Activated T-cell treated with anti-CD3 and anti-CD28 coated beads, Interleukin-2, amount 50 U/mL, for 1 hour (primary cell): Measurements from ENCODE around the gene PCDH9.
"Not testable (repeated sequence)": the region's sequence is repeated elsewhere in the genome, so short reads cannot be mapped to it uniquely, and the experiment has no call there.

Experiments
- DNase-seq: peaks from one replicate; pipeline ENCODE4 v3.0.0-alpha.2; 2020

PCDH9 gene

DNA sequence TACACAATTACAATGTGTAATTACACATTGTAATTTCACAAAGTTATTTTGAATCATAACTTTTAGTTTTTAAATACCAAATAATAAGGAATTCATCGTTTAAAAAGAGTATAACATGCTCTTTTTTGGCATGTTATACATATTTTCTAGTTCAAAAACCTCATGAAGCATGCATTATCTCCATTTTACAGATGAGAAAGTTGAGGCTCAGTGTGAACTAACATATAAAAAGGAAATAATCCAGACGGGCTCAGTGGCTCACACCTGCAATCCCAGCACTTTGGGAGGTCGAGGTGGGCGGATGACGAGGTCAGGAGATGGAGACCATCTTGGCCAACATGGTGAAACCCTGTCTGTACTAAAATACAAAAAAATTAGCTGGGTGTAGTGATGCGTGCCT lies 107.9 kb downstream of the PCDH9 start:
- no peak for DNase-seq

DNA sequence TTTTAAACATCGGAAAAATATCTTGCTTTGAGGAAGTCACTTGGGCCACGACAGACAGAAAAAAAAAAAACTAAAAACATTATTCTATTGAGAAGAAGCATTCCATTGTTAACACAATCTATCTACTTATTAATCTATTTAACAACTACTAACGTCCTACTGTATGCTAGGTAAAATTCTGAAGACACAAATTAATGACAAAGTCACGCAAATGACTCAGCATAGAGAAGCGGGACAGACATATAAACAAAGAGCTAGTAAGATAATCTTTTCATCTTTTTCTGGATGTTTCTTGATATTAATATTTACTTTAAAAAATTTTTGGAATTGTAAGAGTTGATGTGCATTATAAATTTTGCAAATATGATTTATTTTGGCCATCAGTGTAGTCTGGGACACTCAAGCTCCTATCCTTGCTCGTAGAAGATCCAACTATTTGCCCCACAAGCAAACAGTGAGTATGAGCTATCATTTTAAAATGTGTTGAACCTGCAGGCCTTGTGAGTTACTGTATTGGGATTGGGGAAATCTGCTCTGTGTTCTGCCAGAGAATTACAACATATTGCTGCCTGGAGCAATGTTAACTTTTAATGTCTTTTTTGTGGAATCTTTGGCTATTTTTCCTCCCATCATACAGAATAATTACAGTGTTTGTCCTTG lies 109.1 kb downstream of the PCDH9 start:
- no peak for DNase-seq

DNA sequence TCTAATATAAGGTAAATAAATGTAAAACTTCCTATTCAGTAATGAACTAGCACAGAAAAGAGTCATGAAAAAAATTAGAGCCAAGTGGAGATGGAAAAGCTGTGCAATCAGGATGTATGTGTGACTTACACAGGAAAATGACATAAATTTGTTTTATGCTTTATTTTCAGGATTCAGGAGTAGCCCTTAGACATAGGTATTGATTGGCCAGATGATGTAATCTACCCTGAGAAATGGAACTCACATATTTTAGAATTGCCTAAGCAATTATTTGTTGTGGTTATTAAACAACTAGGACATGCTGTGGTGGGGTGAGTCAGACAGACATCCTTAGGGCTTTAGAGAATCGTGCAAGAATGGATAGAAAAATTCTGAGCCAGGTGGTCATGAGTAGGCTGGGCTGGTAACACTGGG lies 110.6 kb downstream of the PCDH9 start:
- DNase-seq, result no peak

DNA sequence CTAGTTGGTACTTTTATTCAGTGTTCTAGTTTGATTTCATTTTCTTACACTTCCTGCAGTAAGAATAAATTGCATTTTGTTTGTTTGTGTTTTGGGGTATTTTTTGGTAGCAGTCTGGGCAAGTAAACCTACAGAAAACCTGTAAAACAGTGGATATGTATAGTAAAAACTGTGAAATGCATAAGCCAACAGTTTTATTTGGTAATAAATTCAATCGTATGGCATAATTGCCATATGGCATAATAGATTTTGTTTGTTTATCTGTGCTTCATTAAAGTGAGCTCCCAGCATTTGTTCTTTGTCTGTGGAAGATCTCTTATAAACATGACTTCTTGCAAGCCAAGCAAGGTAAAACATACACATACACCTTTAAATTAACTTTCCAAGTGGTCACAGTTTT lies 111.9 kb downstream of the PCDH9 start:
- DNase-seq, result no peak

DNA sequence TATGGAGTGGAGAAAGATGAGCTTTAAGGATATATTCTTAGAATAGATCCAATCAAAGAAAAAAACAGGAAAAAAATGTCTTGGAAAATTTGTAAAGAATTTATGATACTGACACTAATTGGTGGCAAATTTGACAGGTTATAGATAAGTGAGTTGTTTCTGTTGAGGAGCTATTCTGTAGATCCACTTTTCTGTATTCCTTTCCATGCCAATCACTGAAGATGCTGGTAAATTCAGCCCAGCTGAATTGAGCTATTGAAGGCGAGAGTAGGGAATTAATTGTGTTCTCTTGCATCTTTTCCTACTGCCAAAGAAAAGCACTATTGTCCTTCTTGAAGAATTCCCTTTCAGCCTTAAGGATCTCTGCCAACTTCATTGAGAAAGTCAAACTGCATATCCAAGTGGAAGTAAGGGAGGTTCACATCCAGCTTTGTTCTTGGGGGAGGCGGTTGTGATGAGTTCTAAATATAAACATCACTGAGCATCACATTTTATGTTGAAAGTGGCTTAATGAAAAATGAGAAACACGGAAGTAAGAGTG lies 113.1 kb downstream of the PCDH9 start:
- no peak for DNase-seq

DNA sequence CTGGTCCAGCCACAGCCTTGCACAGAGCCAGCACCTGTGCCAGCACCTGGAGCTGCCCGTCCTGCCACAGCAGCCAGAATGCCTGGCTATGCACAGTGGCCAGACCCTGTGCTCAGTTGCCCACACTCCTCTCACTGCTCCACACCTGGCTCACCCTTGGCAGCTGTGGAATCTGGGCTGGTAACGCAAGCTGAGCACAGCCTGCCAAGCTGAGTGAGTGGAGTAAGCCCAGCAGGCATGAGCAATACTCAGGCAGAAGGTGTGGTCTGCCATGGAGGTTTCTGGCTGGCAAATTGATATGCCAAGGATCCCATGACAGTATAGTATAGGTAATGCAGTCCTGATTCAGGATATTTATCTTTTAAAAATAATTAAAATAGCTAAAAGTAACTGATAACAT lies 122.2 kb downstream of the PCDH9 start:
- no peak for DNase-seq

DNA sequence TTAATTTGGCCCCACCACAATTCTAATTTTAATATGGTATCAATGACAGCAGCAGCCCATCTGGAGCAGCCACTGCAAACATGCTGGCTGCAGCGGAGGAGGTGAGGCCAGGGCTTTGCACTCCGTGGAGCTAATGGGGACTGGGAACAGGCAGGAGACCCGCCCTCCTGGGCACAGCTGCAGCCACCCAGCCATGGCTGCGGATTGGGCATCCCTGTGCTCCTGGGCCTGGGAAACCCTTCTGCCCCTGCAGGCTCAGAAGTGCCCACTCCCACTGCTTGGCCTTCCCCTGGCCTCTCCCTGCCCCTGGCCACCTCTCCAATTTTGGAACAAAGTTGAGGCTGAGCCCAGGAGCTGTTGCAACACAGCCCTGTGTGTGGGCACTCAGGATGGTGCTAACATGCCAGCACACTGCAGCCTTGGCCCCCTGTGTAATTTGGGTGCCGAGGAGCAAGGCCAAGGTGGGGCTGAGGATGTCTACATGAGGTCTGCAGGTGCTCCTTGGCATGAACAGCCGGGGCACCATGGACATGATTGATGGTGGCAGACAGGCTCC lies 123.6 kb downstream of the PCDH9 start:
- no peak for DNase-seq

DNA sequence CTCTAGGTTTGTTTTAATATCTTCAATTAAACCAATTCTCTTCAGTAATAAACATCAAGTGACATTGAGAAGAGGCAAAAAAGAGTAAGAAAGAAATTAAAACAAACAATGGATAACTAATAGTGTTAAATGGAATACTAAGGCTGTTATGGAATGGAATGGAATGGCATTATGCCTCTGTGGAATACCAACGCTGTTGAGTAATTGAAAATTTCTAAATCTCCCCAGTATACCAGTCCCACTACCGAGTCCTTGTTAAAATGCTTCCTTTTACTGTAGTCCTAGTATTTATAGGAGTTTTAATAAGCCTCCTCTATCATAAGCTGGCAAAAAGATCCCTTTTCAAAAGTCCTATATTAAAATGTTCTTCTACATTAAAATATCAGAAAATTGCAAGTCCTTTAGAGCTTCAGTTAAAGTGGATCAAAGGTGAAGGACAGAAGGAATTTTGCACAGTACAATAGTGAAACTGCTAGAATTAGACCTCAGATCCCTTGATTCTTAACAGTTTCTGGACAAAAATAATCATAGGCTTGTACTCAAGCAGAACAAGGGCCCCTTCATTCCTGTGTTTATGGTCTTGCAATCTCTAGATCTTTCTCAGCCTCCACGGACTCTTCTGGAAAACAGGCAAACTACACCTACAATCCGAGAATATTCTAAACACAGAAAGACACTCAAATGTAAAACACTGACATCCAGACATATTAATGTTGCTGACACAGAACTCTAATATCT lies 128.2 kb downstream of the PCDH9 start:
- no peak for DNase-seq

DNA sequence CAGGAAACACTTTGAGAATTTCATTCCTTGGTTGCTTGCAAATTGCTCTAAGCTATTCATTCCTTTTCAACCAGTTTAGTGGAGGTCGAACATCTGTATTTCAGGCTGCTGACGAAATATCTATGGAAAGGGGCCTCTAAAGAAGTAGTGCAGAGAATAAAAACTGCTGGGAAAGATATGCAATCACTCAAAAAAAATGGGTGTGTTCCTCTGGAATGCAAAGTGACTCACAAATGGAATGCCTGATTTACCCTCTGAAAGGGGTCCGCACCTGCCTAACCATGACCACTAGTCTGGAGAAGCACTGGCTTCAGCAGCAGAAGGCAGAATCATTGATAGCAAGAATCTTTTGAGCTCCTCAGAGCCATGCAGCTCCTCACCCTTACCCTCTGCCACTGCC lies 129.4 kb downstream of the PCDH9 start:
- DNase-seq, result no peak

DNA sequence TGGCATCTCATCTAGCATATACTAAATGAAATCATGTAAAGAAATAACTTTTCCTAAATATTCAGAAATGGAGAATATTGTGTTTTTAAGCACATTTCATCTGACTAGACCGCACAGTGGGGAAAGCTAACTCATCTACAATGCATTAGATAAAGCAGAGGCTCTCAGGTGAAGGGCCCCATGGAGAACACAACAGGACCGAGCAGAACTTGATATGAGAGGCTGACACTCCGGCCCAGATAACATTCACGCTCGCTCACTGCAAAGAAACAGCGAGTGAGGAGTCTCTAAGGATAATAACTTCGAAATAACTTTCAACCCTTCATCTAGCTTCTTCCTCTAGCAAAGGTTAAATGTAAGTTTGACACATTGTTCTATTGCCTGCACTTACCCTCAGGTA lies 130.6 kb downstream of the PCDH9 start:
- DNase-seq, result no peak

DNA sequence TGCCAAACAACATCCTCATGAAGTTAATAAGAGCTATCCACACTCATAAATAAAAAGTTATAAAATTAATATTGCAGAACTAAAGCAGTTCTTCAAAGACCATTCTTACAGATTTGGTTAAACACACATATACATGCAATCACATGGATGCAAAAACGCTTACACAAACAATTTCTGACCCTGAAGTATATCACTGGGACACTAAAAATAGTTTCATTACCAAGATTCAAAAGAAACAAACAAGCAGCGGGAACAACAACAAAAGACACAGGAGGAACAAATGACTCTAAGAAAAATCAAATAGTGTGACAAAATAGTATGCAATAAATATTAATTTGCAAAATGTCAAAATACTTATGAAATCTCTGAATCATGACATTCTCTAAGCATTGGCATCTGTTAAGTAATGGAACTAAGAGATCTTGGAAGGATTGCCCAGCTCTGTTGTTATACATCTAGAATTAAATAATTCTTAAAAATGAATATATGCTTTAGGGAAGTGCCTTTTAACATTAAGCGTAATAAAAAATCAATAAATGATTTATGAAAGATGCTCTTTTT lies 132.2 kb downstream of the PCDH9 start:
- no peak for DNase-seq

DNA sequence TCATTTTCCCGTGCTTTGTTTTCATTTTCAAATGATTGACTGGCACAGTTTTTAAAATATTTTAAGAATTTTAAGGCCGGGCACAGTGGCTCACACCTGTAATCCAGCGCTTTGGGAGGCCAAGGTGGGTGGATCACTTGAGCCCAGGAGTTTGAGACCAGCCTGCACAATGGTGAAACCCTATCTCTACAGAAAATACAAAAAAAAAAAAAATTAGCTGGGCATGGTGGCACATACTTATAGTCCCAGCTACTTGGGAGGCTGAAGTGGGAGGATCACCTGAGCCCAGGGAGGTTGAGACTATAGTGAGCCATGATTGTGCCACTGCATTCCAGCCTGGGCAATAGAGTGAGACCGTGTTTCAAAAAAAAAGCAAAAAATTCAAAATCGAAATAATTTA lies 133.2 kb downstream of the PCDH9 start:
- DNase-seq, result not testable (repeated sequence)

DNA sequence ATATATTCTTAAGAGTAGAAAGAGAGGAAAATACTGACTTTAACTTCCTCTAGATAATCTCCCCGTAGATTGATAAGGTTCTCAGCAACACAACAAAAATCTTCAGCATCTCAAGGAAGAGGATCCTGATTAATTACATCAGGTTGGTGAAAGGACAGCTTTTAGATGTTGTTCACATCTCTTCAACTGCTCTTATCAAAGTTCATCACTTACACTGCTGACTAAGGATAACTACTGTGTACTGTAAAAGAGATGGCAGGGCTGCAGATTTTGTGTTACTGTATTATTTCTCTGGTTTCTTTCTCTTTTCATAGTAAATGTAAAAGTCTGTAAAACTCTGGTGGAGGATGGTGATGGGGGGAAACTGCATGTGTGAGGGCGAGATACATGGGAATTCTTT lies 133.7 kb downstream of the PCDH9 start:
- DNase-seq, result no peak

DNA sequence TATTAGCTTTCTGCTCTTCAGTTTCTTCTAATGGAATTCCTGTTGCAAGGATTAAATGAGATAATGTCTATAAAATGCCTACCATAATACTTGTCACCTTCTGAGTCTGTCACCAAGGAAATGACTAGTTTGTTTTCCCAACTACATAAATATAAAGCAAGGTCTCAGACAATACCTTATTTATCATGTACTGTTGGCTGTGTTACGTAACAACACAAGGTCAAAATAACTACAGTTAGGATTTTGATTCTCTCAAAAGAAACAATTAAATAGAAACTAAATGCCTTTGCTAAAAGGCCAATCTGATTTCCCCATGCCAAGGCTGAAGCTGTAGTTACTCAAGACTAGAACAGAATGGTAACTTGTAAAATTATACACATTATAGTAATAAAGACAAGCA lies 134.5 kb downstream of the PCDH9 start:
- DNase-seq, result no peak

DNA sequence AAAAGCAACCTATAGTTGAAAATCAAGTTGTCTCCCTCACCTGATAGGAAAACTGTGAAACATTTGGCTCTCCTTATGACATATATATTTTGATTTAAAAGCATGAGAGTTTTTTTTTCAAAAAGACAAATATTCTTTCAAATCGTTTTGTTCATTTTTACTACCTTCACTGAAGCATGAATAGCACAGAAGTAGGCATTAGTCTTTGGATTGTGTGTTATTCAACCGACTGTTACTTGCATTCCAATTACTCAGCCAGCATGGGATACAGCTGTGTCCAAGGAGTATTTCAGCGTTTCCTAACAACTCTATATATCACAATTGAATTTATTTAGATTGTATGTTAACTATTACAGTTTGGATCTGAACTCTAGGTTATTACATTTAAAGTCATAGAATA lies 135.2 kb downstream of the PCDH9 start:
- DNase-seq, result no peak

DNA sequence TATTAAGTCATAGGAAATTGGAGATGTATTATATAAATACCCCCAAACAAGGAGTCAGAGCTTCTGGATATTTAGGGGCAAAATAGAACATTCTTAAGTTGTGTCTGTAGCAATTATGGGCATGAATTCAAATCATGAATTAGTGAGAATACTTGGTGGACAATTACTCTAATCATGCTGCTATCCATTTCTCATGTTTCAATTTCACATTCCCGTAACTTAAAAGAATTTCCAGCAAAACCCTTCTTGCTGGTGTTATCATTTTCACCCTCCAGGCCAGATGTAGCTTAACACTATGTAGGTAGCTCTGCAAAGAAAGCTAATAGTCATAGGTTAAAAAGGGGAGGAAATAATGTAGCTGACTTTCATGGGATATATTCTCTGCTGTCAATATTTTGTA lies 136.1 kb downstream of the PCDH9 start:
- DNase-seq, result no peak

DNA sequence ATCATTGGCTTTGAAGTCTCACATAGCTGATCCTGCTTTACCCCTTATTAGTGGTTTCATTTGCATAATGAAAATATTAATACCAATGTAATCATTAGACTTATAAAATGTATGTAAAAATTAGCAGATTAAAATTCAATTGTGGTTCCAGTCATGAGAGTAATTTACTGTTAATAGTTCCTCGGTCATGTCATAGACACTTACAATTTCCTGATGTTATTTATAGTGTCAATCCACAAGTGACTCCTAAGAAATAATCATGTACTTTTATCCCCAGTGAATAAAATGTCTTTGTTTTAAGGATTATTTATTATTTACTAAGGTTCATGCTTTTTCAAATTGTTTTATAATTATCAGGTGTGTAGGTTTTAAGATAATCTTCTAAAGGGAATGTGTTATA lies 138.5 kb downstream of the PCDH9 start:
- no peak for DNase-seq

DNA sequence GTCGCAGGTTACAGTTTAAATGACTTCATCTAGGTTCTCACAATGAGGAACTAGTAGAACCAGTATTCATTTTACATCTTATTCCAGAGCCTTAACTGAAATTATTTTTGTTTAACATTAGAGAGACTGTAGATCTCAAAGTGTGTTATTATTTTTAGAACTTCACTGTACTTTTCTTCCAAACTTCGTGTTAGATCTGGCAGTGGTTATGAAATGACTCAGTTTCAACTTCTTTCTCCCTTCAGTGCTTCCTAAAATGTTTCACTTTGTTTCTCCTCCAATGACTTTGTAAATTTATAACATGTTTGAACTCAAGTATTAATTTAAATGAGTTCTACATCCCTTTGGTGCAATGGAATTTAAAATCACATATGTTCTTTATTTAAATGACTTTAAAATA lies 139.3 kb downstream of the PCDH9 start:
- no peak for DNase-seq

DNA sequence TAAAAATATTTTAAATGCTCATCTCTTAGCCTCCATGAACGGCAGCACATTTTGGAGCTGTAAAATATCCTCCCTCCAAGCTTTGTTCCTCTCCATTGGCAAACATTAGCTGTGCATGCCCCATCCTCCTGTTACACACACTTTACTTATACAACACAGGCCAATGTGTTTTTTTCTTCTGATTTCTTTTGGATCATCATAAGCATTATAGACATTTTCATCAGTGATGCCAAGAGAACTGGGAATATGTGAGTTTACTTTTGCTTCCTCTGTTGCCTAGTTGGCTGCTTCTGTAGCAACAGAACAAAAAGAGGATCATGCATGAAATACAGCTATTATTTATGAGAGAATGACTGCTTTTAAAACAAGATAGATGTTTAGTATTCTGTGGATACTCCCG lies 142.6 kb downstream of the PCDH9 start:
- DNase-seq, result no peak

DNA sequence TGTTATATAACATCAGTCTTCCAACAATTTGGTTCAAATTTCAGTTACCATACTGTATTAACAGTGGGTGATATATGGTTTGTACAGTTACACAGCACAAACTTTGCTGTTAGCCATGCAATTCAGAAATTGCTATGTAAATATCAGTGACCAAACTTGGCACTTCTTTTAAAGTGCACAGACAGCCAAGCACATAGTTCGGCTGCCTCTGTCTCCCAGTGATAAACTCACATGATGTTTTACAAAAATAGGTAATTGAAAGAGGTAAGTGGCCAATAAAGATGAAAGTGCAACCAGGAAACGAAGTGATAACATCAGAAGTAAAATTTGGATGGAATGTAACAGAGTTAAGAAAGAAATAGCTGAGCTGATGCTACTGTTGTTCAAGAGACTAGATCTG lies 143.9 kb downstream of the PCDH9 start:
- no peak for DNase-seq

DNA sequence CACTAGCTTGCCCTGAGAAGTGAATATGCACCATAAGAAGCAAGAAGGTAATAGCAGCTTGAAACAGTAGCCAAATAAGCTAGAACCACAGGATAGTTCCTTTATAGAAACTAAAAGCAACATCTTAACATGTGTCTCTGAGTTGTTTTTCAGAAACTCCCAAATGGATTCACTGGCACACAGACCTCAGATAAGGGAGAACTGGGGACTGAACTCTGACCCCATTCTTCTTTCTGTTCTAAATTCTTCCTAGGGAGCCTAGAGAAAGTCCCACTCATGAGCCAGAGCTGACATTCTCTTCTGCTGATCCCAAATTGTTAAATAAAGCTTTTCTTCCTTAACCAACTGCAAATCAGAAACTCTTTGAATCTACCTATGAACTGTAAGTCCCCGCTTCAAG lies 146.1 kb downstream of the PCDH9 start:
- DNase-seq, result no peak

DNA sequence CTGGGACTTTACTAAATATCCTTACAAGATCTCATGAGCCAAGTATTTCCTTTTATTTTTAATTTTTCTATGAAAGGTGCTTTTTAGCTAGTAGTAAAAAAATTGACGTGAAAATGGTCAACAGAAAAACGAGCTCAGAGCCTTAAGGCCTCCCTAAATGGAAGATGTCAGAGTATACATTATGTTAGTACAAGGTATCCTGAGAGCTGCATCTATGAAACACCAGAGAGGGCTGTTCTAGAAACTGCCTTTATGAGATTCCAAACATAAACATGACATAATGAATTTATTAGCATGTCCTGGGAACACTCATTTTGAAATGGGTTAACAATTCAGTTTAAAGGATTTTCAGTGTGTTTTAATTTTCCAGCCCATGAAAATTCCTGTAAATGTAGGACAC lies 146.6 kb downstream of the PCDH9 start:
- DNase-seq, result no peak

DNA sequence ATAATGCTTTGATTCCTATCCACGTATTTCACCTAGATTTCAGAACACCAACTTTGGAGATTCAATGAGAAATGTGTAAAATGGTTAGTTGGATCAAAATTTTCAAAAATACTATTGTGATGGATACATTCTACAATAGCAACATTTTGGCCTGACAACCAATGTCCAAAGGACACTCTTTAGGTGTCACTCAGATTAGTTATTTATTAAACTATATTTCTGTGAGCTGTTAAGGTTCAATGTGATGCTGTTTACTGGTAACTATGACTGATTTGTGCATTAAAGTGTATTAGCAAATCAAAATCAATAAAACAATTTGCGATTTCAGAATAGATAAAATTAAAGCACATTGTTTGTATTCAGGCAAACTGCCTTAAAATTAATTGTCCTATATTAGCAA lies 149.8 kb downstream of the PCDH9 start:
- no peak for DNase-seq

DNA sequence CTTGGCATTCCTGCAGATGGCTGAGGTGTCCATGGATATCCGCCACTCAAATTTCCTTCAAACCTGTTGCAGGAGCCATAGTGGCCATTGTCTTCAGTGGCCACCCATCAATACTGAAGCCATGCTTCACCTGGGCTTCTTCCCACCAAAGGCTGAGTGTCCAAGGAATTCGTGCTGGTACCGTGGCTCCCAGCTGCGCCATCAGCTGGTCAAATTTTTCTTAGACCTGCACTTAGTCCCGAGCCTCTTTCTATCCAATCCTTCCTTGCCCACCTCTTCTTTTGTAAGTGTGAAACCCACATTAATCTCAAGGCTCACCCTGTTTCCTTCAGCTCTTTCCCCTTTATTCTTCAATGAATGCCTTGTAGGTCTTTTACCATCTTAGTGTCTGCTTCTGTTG lies 152.1 kb downstream of the PCDH9 start:
- no peak for DNase-seq
